Fibroblast of skin of abdomen (primary cell): ENCODE results near the gene SKIC8.

ENCODE experiments used
- DNase-seq: peaks from one replicate; pipeline ENCODE4 v3.0.0-alpha.2; 2013

Gene SKIC8

GRCh38 chr15:78291052-78291451 is 8.4 kb downstream of the SKIC8 start:
- no peak for DNase-seq

GRCh38 chr15:78290222-78290621 is 9.2 kb downstream of the SKIC8 start:
- no peak for DNase-seq

GRCh38 chr15:78284758-78285157 is 14.7 kb downstream of the SKIC8 start:
- DNase-seq, result no peak

GRCh38 chr15:78282324-78282723 is 17.1 kb downstream of the SKIC8 start:
- DNase-seq, result peak; percentile 87

GRCh38 chr15:78280319-78281072 is 18.9 kb downstream of the SKIC8 start:
- peak; percentile 58 for DNase-seq

GRCh38 chr15:78276064-78276943 is 23.1 kb downstream of the SKIC8 start:
- DNase-seq, result no peak

- no peak for DNase-seq
Observed at GRCh38 chr15:78274994-78275393, 24.4 kb downstream of the SKIC8 start.

- no peak for DNase-seq
Observed at GRCh38 chr15:78272776-78273175, 26.6 kb downstream of the SKIC8 start.

- no peak for DNase-seq
Observed at GRCh38 chr15:78272316-78272715, 27.1 kb downstream of the SKIC8 start.

GRCh38 chr15:78266806-78267205 is 32.6 kb downstream of the SKIC8 start:
- DNase-seq, result no peak

- DNase-seq, result no peak
Observed at GRCh38 chr15:78266229-78266628, 33.2 kb downstream of the SKIC8 start.

GRCh38 chr15:78265752-78266224 is 33.6 kb downstream of the SKIC8 start:
- peak; percentile 51 for DNase-seq

GRCh38 chr15:78265137-78265460 is 34.3 kb downstream of the SKIC8 start:
- DNase-seq, result no peak

- peak; percentile 46 for DNase-seq
Observed at GRCh38 chr15:78264304-78265136, 34.9 kb downstream of the SKIC8 start, which contains the start of gene DNAJA4. DNAJA4 (plus strand) TSS chr15:78264562; CDS start chr15:78264764, 202 bp downstream.

- DNase-seq, result no peak
Observed at GRCh38 chr15:78263907-78264303, 35.5 kb downstream of the SKIC8 start.

GRCh38 chr15:78263351-78263781 is 36.0 kb downstream of the SKIC8 start:
- no peak for DNase-seq

GRCh38 chr15:78261062-78261461 is 38.3 kb downstream of the SKIC8 start:
- DNase-seq, result no peak

GRCh38 chr15:78260489-78260888 is 38.9 kb downstream of the SKIC8 start:
- DNase-seq, result no peak

GRCh38 chr15:78259232-78259631 is 40.2 kb downstream of the SKIC8 start:
- no peak for DNase-seq

- DNase-seq, result no peak
Observed at GRCh38 chr15:78257681-78258080, 41.7 kb downstream of the SKIC8 start.

- no peak for DNase-seq
Observed at GRCh38 chr15:78256044-78256437, 43.4 kb downstream of the SKIC8 start.

GRCh38 chr15:78255421-78256043 is 43.9 kb downstream of the SKIC8 start:
- no peak for DNase-seq
